ENCODE results near the gene PMAIP1.
A peak's percentile ranks its signal among the peaks of the same experiment; 100 is the strongest.
"Not testable (repeated sequence)": the region's sequence is repeated elsewhere in the genome, so short reads cannot be mapped to it uniquely, and the experiment has no call there.

PMAIP1 gene

DNA sequence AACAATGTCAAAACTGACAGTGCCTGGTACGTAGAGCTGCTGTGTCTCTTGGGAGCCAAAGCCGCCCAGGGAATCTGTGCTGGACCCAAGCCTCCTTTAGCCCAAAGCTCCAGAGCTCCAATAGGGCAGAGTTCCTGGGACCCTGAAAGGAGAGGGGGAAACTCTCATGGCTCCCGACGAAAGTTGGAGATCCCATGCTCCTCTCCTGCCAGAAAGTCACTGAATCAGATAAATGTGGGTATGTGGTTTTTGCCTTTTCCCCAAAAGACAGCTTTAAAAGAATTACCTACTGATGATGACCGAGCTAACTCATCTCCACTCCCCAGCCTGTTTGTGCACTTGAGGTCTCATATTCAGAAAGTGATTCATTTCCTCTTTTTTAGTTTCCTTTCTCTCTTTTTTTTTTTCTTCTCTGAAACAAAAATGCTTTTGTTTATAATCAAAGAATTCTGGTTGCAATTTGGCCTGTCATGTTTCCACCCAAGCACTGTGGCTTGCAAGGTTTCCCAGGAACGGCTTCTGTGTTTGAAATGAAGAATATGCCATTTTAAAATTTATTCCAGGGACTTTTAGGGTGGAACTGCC is 14.1 kb upstream of the PMAIP1 start:
- peak; percentile 90 for DNase-seq

DNA sequence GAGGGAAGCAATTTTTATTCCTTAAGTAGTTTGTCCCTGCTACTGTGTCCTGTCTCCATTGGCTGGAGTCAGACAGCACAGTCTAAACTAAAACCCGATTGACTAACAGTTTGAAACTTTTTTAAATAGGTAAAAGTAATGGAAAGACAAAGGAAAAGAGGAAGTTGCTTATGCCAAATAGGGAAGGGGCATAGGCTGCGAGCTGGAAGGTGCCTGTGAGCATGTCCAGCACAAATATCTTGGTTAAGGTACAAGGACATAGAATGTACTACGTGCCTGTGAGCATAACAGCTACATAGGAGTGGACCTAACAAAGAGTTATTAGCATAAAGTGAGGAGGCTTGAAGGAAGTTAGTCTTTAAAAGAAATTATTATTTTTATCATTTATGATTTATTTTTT is 13.4 kb upstream of the PMAIP1 start:
- DNase-seq: not testable (repeated sequence)

DNA sequence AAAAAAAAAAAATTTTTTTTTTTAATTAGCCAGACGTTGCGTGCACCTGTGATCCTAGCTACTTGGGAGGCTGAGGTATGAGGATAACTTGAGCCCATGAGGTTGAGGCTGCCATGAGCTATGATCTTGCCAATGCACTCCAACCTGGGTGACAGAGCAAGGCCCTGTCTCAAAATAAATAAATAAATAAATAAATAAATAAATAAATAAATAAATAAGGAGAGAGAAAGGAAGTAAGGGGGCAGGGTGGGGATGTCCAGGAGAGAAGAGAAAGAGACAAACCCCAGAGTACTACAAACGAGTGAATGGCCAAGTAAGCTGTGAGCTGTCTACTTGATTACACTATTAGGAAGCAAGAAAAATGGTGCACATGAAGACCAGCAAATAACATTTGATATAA is 7.7 kb upstream of the PMAIP1 start:
- no peak for DNase-seq

DNA sequence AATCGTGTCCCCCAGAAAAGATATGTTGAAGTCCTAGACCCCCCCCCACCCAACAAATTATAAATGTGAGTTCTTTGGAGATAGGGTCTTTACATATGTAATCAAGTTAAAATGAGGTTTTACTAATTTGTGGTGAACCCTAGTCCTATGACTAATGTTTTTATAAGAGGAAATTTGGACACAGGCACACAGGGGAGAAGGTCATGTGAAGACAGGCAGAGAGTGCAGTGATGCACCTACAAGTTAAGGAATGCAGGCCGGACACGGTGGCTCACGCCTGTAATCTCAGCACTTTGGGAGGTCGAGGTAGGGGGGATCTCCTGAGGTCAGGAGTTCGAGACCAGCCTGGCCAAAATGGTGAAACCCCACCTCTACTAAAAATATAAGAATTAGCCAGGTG is 5.8 kb upstream of the PMAIP1 start:
- DNase-seq: no peak

DNA sequence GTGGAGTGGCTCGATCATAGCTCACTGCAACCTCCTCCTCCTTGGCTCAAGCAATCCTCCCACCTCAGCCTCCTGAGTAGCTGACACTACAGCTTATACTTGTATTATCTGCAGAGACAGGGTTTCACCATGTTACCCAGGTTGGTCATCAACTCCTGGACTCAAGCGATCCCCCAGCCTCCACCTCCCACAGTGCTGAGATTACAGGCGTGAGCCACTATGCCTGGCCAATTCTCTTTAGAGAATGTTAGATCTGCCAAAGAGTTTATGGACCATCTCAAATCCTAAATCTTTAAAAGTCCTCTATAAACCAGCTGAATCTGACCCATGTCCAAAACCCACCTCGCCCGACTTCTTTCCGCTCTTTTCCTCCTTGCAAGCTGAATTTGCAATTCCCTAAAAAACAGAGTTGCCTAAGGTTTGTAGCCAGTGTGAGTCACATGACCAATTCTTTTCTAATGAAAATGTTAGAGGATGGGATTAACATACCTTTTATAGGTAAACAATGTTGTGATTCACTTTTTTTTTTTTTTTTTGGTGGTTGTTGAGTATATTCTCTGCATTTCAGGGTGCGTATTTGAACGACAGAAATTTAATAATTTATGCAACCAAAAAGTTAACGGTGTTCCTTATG is 2.4 kb upstream of the PMAIP1 start:
- no peak for DNase-seq

DNA sequence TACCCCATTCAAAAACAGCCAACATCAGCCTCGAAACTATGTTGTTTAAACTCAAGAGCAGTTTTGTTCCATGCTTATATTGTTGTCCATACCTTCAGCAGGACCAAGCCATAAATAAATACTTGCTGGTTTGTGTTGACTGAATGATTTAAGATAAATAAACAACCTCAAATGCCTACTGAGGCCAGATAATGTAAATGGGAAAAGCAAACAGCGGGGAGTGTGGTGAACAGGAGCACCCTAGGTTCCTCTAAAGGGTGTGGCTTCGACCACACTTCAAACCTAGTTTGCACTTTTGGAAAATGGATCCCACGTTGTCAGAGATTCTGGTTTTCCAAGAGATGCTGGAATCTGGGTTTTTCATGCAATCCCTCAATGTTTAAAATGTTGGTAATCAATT is 1.7 kb upstream of the PMAIP1 start:
- no peak for DNase-seq

DNA sequence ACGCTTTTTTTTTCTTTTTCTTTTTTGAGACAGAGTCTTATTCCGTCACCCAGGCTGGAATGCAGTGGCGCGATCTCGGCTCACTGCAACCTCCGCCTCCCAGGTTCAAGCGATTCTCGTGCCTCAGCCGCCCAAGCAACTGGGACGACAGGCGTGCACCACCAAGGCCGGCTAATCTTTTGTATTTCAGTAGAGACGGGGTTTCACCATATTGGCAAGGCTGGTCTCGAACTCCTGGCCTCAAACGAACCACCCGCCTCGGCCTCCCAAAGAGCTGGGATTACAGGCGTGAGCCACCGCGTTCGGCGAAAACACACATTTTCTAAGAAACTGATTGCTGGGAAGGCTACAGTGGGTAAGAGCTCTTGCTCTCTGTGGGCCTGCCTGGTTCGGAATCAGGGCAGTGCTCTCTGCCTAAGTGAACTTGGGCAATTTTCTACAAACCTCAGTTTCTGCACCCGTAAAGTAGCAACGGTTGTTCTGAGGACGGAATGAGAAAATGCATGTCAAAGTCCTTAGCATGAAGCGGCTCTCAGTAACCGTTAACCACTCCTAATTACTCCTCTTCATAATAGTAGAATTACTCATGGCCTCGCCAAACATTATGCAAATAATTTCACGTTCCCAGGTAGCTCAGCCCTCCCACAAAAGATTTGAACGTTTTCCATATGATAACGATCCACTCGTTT is 1.0 kb upstream of the PMAIP1 start:
- DNase-seq: no peak

DNA sequence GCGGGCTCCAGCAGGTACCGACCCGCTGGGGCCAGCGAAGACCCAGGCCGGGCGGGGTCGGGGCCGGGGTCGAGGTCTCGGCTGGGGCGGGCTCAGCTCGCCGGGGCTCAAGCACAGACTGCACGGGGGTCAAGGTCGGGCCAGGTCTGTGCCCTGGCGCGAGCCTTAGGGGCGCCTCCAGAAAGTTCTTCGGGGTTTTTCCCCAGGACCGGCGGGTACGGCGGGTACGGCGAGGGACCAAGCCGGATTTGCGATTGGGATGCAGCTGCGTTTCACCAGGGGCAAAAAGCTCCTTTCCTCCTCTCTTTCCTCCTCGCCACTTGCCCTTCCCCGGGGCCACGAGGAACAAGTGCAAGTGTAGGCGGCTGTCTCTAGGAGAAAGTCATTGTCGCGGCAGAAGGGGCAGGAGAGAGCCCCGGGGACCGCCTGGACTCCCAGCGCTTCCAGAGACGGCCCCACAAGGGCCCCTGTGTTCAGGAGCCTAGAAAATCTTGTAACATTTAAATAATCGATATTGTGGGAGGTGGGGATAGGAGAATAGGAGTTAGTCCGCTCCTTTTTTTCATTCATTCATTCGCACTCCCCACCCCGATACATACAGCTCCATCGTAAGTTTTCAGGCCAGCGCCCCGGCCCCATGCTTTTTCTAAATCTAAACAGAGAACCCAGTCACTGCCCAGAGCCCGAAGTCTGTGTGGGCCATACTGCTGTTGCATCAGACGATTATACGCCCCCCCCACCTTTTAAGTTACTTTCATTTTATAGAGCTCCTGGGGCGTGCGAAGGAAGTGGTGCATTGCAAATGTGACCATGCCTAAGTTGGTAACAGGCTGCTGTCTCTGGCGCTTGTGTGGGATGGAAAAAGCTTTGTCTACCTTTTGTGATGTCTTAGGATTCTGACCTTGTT is 679 bp downstream of the PMAIP1 start:
- peak; percentile 73 for DNase-seq

DNA sequence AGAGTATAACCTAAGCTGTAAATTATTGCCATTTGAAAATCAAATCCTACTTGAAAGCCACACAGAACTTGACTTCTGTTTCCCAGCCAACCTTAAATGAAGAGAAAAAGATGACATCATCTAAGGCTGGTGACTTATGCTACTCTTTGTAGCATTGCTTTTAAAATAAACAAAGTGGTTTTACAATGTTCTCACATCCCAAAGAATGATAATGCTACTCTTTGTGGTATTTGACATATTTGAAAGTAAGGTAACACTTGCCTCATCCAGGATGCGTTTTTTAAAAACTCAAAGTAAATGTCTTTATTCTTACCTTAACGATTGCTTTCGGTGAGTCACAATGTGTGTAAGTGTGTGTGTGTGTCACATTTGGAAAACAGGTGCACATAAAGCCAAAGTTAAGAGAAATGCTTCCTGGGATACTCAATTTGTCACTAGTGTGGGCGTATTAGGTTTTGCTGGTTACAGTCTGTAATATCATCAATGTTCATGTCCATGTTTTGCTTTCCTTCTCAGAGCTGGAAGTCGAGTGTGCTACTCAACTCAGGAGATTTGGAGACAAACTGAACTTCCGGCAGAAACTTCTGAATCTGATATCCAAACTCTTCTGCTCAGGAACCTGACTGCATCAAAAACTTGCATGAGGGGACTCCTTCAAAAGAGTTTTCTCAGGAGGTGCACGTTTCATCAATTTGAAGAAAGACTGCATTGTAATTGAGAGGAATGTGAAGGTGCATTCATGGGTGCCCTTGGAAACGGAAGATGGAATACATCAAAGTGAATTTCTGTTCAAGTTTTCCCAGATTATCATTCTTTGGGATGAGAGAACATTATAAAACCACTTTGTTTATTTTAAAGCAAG is 2.6 kb downstream of the PMAIP1 start:
- peak; percentile 85 for DNase-seq

DNA sequence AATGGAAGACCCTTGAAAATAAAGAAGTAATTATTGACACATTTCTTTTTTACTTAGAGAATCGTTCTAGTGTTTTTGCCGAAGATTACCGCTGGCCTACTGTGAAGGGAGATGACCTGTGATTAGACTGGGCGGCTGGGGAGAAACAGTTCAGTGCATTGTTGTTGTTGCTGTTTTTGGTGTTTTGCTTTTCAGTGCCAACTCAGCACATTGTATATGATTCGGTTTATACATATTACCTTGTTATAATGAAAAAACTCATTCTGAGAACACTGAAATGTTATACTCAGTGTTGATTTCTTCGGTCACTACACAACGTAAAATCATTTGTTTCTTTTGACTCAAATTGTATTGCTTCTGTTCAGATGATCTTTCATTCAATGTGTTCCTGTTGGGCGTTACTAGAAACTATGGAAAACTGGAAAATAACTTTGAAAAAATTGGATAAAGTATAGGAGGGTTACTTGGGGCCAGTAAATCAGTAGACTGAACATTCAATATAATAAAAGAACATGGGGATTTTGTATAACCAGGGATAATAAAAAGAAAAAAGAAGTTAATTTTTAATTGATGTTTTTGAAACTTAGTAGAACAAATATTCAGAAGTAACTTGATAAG is 3.3 kb downstream of the PMAIP1 start:
- no peak for DNase-seq

DNA sequence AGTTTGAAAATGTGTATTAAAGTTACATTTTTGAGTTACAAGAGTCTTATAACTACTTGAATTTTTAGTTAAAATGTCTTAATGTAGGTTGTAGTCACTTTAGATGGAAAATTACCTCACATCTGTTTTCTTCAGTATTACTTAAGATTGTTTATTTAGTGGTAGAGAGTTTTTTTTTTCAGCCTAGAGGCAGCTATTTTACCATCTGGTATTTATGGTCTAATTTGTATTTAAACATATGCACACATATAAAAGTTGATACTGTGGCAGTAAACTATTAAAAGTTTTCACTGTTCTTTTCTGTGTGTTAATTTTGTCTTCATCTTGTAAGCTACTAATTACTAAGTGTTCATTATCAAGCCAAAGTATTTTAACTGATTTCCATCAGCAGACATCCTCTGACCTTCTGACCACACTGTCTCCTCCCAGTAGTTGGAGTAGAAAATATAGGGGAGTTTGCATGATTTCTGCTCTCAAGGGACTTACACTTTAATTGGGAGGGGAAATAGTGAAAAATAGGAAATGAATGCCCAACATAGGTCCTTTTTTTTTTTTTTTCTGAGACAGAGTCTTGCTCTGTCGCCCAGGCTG is 4.3 kb downstream of the PMAIP1 start:
- no peak for DNase-seq

DNA sequence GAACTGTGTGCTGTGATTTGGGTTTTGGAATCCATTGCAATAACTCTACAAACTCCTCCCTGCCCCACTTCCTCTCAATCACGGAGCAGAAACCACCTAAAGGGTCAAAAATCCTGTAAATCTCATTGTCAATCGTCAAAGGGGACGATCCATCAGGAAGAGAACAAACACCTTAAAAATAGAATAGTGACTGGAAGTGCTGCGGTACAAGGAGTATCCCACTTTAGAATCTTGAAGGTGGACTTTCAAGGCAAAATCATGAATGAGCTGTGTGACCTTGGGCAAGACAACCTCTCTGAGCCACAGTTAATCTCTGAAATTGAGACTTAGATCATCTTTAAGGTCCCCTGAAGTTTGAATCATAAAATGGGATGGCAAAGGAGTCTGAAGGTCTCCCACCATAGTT is 5.9 kb downstream of the PMAIP1 start:
- no peak for DNase-seq

DNA sequence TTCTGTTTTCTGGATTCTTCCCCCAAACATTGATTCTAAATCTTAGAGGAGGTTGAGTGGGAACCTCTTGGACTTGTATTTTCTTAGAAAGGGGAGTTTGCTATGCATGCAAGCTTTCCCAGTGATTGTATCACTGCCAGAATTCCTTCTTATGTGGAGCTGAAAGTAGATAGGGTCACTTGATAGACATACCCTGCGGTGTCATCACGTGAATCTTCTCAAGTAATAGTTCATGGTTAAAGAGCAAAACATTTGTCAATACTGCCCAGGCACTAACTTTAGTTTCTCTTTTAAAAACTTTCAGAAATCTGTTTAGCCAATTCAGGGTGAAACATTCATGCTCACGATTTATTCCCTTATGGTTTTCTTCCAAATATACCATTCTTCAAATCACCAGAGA is 6.4 kb downstream of the PMAIP1 start:
- no peak for DNase-seq

DNA sequence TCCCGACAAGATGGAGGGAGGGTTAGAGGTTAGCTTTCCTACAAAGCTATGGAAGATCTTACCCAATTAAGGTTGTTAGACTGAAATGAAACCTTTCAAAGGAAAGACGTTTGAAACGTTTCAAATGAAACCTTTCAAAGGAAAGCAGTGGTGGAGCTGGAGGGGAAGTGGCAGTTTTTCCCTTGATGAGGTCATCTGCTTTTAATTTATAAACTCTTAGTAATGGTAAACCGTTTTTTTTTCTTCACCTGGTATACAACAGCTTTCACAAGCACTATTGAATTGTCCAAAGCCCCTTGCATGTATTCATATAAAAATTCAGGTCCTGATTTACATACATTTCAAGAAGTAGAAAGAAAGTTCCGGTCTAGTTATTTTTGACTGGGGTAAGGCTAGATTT is 7.4 kb downstream of the PMAIP1 start:
- DNase-seq: no peak

DNA sequence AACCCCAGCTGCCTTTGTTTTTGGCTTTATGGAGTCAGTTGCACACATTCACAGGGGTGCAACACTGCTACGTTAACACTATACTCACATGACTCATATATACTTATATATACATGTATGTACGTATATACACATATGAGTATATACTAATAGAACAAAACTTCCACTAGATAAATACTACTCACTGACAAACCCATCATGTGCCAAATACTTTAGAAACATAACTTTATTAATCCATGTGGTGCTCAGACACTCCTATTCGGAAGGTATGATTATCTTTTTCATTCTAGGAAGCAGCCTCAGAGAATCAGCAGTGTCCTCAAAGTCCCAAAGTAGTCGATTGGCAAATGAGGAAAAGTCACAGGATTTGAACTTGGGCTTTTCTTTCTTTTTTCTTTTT is 7.9 kb downstream of the PMAIP1 start:
- DNase-seq: no peak

DNA sequence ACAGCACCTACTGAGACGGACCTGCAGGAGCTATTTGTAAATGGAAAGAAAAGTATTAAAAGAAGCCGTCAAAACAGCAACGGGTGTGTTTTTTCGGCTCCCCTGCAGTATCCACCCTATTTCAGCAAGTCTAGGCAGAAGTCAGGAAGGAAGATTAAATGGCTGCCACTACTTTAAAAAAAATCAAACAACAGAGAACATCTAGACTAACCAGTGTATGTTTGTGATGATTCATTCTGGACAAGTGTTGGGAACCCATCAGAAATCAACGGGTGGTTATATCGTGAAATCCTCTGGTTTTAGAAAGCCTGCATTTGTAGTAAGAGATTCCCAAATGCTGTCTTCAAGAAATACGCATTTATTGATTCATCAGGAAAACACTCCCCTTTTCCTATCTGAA is 9.0 kb downstream of the PMAIP1 start:
- DNase-seq: peak; percentile 61

DNA sequence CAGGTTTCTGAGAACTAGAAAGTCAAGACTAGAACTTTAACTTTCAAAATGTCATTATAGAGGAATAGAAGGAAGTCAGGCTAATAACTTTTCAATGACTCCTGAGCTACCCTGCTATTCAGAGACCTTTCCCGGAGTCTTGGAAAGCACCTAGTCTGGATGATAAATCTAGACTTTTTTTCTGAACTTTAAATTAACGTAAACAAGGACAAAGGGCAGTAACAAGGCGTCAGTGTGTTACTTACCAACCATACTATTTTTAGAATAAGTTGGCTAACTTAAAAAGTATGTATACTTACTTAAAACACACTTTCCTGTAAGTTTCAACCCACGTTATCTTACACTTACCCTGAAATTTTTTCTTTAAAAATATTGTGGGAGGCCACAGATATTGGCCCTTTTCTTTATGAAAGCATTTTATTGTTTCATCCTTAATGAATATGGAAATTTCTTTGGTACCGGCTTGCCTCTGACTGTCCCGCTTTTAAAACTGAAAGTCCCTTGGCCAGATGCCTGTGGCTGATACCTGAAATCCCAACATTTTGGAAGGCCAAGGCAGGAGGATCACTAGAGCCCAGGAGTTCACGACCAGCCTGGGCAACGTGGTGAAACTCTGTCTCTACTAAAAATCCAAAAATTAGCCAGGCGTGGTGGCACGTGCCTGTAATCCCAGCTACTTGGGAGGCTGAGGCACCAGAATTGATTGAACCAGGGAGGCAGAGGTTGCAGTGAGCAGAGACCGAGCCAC is 9.7 kb downstream of the PMAIP1 start:
- DNase-seq: peak; percentile 51

DNA sequence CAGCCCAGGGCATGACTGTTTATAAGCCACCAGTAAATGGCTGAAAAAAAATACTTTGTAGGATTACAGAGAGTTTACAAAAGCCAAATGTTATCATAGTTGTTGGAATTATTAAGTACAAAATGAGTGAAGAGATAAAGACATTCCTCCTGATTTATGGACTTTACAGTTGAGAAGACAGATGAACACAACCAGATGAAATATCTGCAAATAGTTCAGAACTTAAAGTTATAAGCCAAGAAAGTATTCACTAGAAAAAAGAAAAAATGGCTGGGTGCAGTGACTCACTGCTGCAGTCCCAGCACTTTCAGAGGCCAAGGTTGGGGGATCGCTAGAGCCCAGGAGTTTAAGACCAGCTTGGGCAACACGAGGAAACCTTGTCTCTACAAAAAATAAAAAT is 11.2 kb downstream of the PMAIP1 start:
- DNase-seq: peak; percentile 45

DNA sequence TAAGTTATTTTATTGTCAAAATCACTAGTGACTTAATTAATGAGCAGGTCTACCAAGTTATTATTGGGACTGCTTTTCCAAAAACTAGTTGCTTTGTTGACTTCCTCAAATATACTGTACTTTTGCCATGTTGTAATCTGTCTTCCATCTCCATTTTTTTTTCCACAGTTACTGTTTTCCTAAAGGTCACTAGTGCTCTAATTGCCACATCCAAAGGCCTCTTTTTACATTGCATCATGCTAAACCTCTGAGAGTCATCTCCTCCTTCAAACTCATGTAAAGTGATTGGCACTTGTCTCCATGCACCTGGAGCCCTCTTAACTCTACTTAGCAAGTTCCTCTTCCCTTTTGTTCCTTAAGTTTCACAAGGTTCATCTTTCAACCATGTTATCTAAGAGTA is 11.8 kb downstream of the PMAIP1 start:
- no peak for DNase-seq

DNA sequence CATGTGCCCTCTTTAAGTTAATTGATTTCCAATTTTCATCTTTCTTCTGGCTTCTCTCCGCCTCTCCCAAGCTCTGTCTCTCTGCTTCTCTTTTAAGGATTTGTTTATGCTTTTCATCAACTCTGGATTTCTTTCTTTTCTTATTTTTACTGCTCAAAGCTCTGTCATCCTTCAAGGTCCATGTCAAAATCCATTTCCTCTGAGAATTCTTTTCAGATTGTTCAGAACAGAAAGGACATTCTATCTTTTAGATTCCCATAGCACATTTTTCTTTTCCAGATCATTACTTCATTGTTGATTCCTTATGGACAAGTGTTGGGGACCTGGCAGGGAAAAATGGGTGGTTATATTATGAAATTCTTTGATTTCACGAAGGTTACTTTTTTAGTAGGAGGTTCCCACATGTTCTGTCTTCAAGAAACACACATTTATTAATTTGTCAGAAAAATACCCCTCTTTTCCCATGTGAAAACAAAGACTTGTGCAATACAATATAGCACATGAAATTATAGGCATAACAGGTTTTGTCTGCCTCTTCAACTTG is 12.3 kb downstream of the PMAIP1 start:
- no peak for DNase-seq

DNA sequence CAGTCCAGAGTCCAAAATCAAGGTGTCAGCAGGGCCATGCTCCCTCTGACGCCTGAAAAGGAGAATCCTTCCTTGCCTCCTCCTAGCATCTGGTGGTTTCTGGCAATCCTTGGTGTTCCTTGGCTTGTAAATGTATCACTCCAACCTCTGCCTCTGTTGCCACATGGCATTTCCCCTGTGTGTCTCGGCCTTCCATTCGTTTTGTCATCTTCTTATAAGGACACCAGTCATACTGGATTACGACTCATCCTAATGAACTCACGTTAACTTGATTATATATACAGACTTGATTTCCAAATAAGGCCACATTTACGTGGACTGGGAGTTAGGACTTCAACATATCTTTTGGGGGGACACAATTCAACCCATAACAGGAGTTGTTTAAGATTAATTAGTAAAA is 15.8 kb downstream of the PMAIP1 start:
- peak; percentile 62 for DNase-seq
